Left ventricle myocardium superior (tissue), 1 donor: ENCODE measurements around the gene SORCS2. TPM values are rescaled to one million over a fixed set of nuclear protein-coding genes. Genes with fewer than 3 reads are reported as not detected.

Source experiments
- ATAC-seq: fragments of 200-7000 bp; cut with Tn5 transposase; one replicate; pipeline ENCODE4 v1.9.1; 2020; ENCODE audit warnings: mild to moderate bottlenecking, moderate library complexity
- DNase-seq: peaks from one replicate; pipeline ENCODE4 v3.0.0-alpha.2; 2020
- intact Hi-C: fragments of 100-400 bp; cut with micrococcal nuclease; formaldehyde crosslinking; loops from one replicate; pipeline ENCODE4 v1.11.0; 2022
- total RNA-seq: library from RNA; stranded (reverse); fragmentation: NEBNext Ultra II Directional; extraction: Animal tissue kit (Norgen Biotek cat#: 25700); gene quantifications from one replicate; pipeline ENCODE4 v1.2.1, GENCODE V29; 2021
- donor health status: DM: no; HTN: yes; CAD: no; lungs with severe emphysema.

The SORCS2 gene
- total RNA-seq, 1 donor from 2014 or later, result 1.5 TPM

DNA sequence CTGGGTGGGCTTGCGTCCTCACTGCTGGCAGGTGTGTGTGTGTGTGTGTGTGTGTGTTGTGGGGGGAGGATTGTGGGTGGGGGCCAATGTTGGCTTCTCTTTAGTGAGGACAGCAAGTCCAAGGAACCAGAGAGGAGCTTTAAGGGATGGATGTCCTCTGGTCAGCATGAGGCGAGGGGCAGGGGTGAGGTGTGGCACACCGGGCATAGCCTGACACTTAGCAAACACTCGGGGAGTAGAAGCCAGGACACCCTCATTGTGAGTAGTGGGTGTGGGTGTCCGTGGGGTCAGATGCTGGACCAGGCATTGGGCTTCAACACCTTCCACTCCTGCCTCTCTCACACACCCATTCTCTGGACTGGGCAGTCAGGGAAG, 2.8 kb downstream of the SORCS2 start:
- intact Hi-C loops, result loop anchor here (10.0 kb wide), 1 partner anchor 100 kb away; no protein-coding TSS in a partner anchor
- DNase-seq (no peak), ATAC-seq (no peak)

GRCh38 chr4:7195546-7196287, 3.4 kb downstream of the SORCS2 start:
- no peak for DNase-seq
- no peak for ATAC-seq
- intact Hi-C loops, result loop anchor here (10.0 kb wide), 1 partner anchor 99 kb away; no protein-coding TSS in a partner anchor

DNA sequence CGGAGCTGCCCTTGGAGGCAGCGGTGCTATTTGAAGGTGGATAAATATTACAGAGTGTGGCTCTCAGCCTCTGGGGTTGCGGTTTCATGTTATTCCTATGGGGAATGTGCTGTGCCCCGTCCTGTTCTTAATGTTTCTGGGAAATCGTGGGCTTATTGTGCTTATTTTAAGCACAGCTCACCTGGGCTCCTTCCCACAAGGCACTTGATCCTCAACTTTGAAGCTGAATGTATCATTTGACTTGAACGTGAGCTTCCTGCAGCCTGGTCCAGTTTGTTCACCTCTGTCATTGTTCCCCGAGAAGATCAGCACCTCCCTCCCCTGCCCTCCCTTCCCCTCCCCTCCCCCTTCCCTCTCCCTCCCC, 3.9 kb downstream of the SORCS2 start:
- DNase-seq (no peak), ATAC-seq (no peak)
- intact Hi-C loops, result loop anchor here (10.0 kb wide), 1 partner anchor 99 kb away; no protein-coding TSS in a partner anchor

- DNase-seq, result no peak
- intact Hi-C loops, result loop anchor here (10.0 kb wide), 1 partner anchor 98 kb away; no protein-coding TSS in a partner anchor
These were observed 4.4 kb downstream of the SORCS2 start for GRCh38 chr4:7196736-7197135.

GRCh38 chr4:7197910-7198309, 5.6 kb downstream of the SORCS2 start:
- no peak for DNase-seq
- ATAC-seq, result no peak
- intact Hi-C loops, result loop anchor here (10.0 kb wide), 1 partner anchor 97 kb away; no protein-coding TSS in a partner anchor

More at GRCh38 chr4:7196736-7197135, 4.4 kb downstream of the SORCS2 start:
- no peak for ATAC-seq

- intact Hi-C loops, result loop anchor here (10.0 kb wide), 1 partner anchor 96 kb away; no protein-coding TSS in a partner anchor
- no peak for ATAC-seq
- no peak for DNase-seq
These were observed 6.2 kb downstream of the SORCS2 start for GRCh38 chr4:7198440-7199128.

GRCh38 chr4:7199129-7199725, 6.9 kb downstream of the SORCS2 start:
- DNase-seq (no peak), ATAC-seq (no peak)
- intact Hi-C loops, result loop anchor here (10.0 kb wide), 1 partner anchor 96 kb away; no protein-coding TSS in a partner anchor

- intact Hi-C loops, result loop anchor here (10.0 kb wide), 1 partner anchor 95 kb away; no protein-coding TSS in a partner anchor
- DNase-seq (no peak), ATAC-seq (no peak)
These were observed 7.6 kb downstream of the SORCS2 start for GRCh38 chr4:7199771-7200441.

DNA sequence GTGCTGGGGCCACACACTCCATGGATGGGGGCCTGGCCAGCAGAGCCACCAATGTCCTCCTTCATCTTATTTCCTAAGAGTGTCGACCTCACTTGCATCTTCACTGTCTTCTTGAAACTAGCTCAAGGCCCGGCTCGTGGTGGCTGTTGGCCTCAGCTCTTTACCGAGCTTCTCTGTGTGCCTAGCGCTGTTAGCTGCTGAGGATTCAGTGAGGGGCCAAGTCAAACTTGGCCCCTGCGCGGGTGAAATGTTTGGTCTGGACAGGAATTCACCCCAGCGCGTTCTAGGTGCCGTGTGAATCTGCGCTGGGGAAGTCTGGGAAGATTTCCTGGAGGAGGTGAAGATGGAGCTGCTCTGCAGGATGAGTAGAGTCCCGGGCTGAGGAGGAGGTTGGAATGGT, 8.5 kb downstream of the SORCS2 start:
- DNase-seq, result no peak
- ATAC-seq, result no peak
- intact Hi-C loops, result no loop called here

DNA sequence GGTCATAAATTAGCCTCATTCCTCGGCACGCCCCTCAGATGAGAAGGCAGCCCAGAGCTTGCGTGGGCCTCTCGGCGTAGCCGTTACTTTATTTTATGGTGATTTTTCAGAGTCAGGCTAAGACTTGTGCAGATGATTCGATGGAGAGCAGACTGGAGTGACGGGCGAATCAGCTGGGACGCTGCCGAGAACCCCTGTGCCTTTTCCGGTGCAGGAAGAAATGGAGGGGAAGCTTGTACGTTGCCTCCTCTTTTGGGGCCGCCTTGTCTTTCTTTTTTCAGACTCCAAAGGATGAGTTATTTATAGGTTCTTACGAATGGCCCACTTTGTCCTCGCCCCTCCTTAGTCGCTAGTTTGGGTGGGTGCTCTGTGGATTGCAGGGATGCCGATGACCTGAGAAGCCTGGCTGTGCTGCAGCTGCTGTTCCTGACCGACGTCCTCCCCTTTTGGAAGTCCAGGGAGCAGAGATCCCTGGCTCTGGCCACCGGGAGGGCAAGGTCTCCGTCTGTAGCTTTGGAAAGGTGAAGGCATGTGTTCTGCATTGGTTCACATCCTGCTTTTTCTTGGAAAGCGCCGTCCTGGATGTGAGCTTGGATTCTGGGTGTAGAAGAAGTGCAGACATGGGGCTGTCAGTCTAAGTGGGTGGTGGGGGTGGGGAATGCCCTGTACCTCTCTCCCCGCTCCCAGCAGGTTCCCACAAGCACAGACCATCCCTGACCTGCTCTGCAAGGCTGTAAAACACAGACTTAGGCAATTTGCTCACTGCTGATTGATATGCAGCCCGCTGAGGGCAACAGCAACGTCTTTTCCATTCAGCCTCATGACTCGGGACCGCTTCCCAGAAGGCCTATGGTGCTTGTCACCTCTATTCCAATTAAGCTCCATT, 9.3 kb downstream of the SORCS2 start:
- DNase-seq, result no peak
- intact Hi-C loops, result no loop called here

GRCh38 chr4:7202411-7202810, 10.1 kb downstream of the SORCS2 start:
- intact Hi-C loops, result no loop called here

More for the DNA sequence above, 9.3 kb downstream of the SORCS2 start:
- ATAC-seq, result peak; percentile 18

DNA sequence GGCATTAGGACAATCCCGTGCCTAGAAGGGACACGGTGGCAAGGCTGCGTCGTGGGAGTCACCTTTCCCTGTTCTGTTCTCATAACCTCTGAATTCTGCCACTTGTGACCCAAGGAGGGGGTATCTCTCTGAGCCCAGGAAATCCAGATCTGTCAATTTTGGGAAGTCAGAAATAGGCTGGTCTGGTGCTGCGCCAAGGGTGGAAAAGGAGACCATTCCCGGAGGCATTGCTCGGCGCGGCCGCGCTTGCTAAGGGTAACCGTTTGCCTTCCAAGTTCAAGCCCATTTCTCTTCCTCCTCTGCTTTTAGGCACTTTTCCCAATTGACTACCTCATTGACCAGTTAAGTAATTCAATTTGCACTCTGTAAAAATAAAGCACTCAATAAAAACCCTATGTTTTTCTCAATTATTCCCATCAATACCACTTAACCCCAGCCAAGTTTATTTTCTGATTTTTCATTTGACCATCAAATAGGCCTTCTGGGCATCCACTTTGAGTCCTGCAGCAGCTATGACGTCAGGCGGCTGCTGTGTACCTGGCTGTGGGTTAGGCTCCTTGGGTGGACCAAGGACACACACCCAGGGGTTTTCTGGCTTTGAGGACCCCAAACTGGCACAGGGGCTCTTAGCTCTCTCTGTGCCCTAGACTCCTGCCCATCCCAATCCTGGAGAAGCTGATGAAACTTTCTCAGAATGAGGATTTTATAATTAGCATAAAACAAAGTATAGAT, 12.5 kb downstream of the SORCS2 start:
- DNase-seq (no peak), ATAC-seq (no peak)
- intact Hi-C loops, result no loop called here

More at GRCh38 chr4:7202411-7202810, 10.1 kb downstream of the SORCS2 start:
- DNase-seq, result no peak
- ATAC-seq, result no peak

DNA sequence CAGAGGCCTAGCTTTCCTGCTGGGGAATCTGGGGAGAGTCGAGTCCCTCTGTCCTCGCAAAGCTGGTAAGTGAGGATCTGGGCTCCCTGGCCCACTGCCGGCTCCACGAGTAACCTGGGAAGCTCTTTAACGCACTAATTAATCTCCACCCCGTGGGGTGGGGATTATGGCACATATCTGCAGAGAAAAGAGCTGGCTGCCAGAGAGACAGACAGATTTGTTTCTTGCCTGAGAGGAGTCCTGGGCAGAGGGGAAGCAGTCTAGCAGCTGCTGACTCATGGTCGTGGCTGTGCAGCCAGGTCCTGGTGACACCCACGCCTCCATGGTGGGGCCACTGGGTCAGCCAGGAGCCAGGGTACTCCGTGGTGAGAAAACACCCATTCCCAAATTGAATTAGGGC, 14.0 kb downstream of the SORCS2 start:
- ATAC-seq, result peak; percentile 75
- peak; percentile 70 for DNase-seq
- intact Hi-C loops, result no loop called here

- ATAC-seq, result peak; percentile 99
- intact Hi-C loops, result no loop called here
- DNase-seq, result peak; percentile 93
These were observed 14.7 kb downstream of the SORCS2 start for GRCh38 chr4:7206911-7207567.

DNA sequence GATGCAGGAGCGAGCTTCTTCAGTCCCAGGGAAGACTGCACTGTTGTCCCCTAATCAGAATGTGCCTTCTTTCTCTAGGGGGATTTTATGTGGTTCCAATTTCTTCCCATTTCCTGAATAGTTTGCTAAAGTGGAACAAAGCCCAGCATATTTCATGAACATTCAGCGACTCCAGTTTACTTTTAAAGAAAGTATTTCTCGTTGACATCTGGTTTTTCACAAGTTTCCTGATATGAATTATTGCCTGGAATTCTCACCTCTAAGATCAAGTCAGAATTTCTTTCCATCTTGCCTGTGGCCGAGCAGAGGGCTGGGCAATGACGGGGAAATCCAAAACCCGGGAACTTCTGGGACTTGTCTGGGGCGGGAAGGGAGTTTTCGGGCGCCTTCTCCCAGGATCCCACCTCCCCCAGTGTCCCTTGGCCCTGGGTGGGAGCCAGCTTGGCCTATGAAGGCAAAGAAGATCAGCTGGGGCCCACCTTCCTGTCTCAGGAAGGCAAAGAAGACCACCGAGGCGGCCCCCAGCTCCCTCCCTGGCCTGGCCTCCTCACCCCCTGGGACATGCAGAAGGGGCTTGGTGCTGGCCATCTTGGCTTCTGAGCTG, 15.4 kb downstream of the SORCS2 start:
- intact Hi-C loops, result no loop called here
- DNase-seq (no peak), ATAC-seq (peak; percentile 17)

DNA sequence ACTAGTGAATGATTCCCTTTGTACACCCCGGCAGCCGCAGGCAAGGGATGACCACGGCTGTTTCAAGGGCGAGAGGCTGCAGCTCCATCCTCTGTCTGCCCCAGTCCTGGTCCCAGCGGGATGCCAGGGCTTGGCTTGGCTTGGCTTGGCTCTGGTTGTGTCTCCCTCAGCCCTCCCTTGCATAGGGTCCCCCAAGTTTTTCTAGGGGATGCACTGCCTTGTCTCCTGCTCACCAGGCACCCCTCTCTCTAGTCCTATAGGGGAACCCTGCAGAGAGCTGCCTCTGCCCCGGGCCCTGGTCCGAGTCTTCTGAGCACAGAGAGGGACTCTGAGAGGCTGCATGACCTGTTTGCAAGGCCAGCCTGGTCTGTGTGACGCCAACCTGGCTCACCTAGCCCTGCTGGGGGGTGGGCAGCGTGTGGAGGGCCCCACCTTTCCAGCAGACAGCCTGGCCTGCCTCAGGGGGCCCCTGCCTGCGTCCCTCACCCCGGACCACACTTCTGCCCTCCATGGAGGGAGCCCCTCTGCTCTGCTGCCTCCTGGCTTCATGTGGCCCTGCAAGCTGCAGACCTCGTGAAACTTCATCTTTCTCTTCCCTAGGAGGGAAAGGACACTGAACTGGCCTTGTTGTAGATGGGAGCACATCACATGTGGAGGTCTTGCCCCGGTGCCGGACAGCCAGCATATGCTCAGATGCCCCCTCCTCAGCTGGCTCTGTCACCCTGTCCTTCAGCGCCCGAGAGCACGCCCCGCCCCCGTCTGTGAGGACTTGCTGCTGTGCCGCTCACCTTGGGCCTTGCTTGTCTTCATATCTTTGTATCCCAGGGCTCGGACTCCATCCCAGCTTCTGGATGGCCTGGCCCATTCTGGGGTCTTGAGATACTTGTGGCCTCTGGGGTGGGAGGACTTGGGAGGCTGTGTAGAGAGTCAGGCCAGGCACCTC, 16.4 kb downstream of the SORCS2 start:
- DNase-seq, result no peak
- intact Hi-C loops, result no loop called here
- no peak for ATAC-seq
